H1 (cell line): ENCODE data around the gene STAT2. TPM values are rescaled to one million over a fixed set of nuclear protein-coding genes. Genes with fewer than 3 reads are reported as not detected.

ENCODE experiments used
- CTCF ChIA-PET: fragments of 300-600 bp; sonication (Branson Sonifier 250); formaldehyde crosslinking; loops from one replicate; lab custom pipeline; 2021; ENCODE audit not compliant: partially characterized antibody; lab: Charles Lee
- POLR2A ChIA-PET: fragments of 300-600 bp; sonication (Branson Sonifier 250); formaldehyde crosslinking; loops from one replicate; lab custom pipeline; 2021; ENCODE audit warnings: inconsistent platforms; ENCODE audit not compliant: partially characterized antibody; lab: Charles Lee
- DNase-seq, 2 experiments: peaks; one replicate each; pipeline versions ENCODE4 v3.0.0 to v3.0.0-alpha.2; 2010 to 2022; ENCODE audit warnings: low spot score in 2 of 2, low read depth in 1 of 2, mixed read lengths in 1 of 2
- FAIRE-seq: peaks from 2 replicates; lab custom pipeline; 2011; peaks lifted over from hg19 to GRCh38; lab: Jason Lieb, UNC
- H2AFZ ChIP-seq: 2 replicates; pipeline ENCODE4 v1.8.1; 2012; ENCODE audit warnings: low read length, inconsistent platforms
- H2AK5ac ChIP-seq: 2 replicates; pipeline ENCODE4 v1.6.1; 2013; ENCODE audit warnings: low read depth, low read length
- H2BK120ac ChIP-seq: replicated peaks from 2 replicates; pipeline ENCODE3; 2013; ENCODE audit warnings: low read depth, low read length, inconsistent platforms
- H2BK12ac ChIP-seq: 2 replicates; pipeline ENCODE4 v1.6.1; 2013; ENCODE audit warnings: low read depth, low read length
- H2BK15ac ChIP-seq: 2 replicates; pipeline ENCODE4 v1.6.1; 2013; ENCODE audit warnings: low read length
- H2BK20ac ChIP-seq: 2 replicates; pipeline ENCODE4 v1.6.1; 2013; ENCODE audit warnings: low read length
- H2BK5ac ChIP-seq: 2 replicates; pipeline ENCODE4 v1.6.1; 2013; ENCODE audit warnings: low read depth, low read length
- H3K14ac ChIP-seq: 2 replicates; pipeline ENCODE4 v1.6.1; 2013; ENCODE audit warnings: inconsistent platforms; ENCODE audit not compliant: insufficient read length
- H3K18ac ChIP-seq: 2 replicates; pipeline ENCODE4 v1.6.1; 2013; ENCODE audit warnings: low read length; ENCODE audit errors: extremely low read depth
- H3K23ac ChIP-seq: 2 replicates; pipeline ENCODE4 v1.6.1; 2013; ENCODE audit warnings: inconsistent platforms; ENCODE audit not compliant: insufficient read length
- H3K23me2 ChIP-seq: 2 replicates; pipeline ENCODE4 v1.6.1; 2013; ENCODE audit warnings: low read depth, low read length
- H3K27ac ChIP-seq: 2 replicates; pipeline ENCODE4 v1.6.1; 2011; ENCODE audit warnings: low read depth, low read length, inconsistent platforms
- H3K27me3 ChIP-seq, 4 experiments: replicated peaks in 1 of 4; 1 replicate in 1 of 4; 2 replicates in 3 of 4; pipeline versions ENCODE4 v1.6.1 to v1.8.1; 2011 to 2013; ENCODE audit warnings: low read length in 3 of 4, mild to moderate bottlenecking in 3 of 4, inconsistent platforms in 2 of 4, mixed read lengths in 2 of 4, moderate library complexity in 1 of 4; ENCODE audit not compliant: control insufficient read depth in 3 of 4, insufficient read depth in 3 of 4; ENCODE audit errors: extremely low read depth in 1 of 4
- H3K36me3 ChIP-seq, 4 experiments: 2 replicates each; pipeline versions ENCODE4 v1.6.1 to v1.8.1; 2011 to 2013; ENCODE audit warnings: mild to moderate bottlenecking in 4 of 4, low read length in 3 of 4, moderate library complexity in 2 of 4, control low read depth in 1 of 4, inconsistent platforms in 1 of 4; ENCODE audit not compliant: insufficient read depth in 4 of 4, control insufficient read depth in 2 of 4
- H3K4ac ChIP-seq: replicated peaks from 2 replicates; pipeline ENCODE3; 2013; ENCODE audit warnings: low read length, low read depth, mixed read lengths, inconsistent platforms; ENCODE audit not compliant: insufficient read length
- H3K4me1 ChIP-seq, 4 experiments: replicated peaks in 1 of 4; 1 replicate in 1 of 4; 2 replicates in 3 of 4; pipeline versions ENCODE4 v1.6.1 to v1.8.1; 2011 to 2013; ENCODE audit warnings: low read length in 3 of 4, inconsistent platforms in 2 of 4, mixed read lengths in 1 of 4; ENCODE audit not compliant: insufficient read depth in 4 of 4, control insufficient read depth in 3 of 4
- H3K4me2 ChIP-seq, 2 experiments: 2 replicates each; pipeline versions ENCODE4 v1.6.1 to v1.8.1; 2011 to 2013; ENCODE audit warnings: low read depth in 2 of 2, low read length in 2 of 2, control low read depth in 1 of 2, inconsistent platforms in 1 of 2, mild to moderate bottlenecking in 1 of 2; ENCODE audit not compliant: insufficient read depth in 1 of 2
- H3K4me3 ChIP-seq, 4 experiments: fragments of 200-600, 300-600 bp in 1 of 4; sonication (generic), shearing (Covaris generic), sonication (Bioruptor Twin) in 1 of 4; 2 replicates each; pipeline versions ENCODE4 v1.5.1 to v1.8.1; 2011 to 2016; ENCODE audit warnings: low read length in 4 of 4, low read depth in 3 of 4, control low read depth in 2 of 4, inconsistent platforms in 2 of 4, mild to moderate bottlenecking in 2 of 4, mixed read lengths in 1 of 4, moderate library complexity in 1 of 4; ENCODE audit not compliant: insufficient read depth in 2 of 4; ENCODE audit errors: extremely low read depth in 1 of 4
- H3K56ac ChIP-seq: replicated peaks from 2 replicates; pipeline ENCODE3; 2013; ENCODE audit warnings: low read depth, mild to moderate bottlenecking, mixed read lengths, low read length, inconsistent platforms; ENCODE audit not compliant: insufficient read length
- H3K79me1 ChIP-seq: 2 replicates; pipeline ENCODE4 v1.6.1; 2013; ENCODE audit warnings: low read depth, low read length, control low read depth
- H3K79me2 ChIP-seq, 2 experiments: 2 replicates each; pipeline versions ENCODE4 v1.6.1 to v1.8.1; 2012 to 2013; ENCODE audit warnings: low read length in 2 of 2, mild to moderate bottlenecking in 2 of 2, inconsistent platforms in 1 of 2; ENCODE audit not compliant: insufficient read depth in 2 of 2, control insufficient read depth in 1 of 2
- H3K9ac ChIP-seq, 4 experiments: replicated peaks in 1 of 4; 1 replicate in 1 of 4; 2 replicates in 3 of 4; pipeline versions ENCODE4 v1.6.1 to v1.8.1; 2011 to 2013; ENCODE audit warnings: low read depth in 3 of 4, low read length in 3 of 4, control low read depth in 2 of 4, mild to moderate bottlenecking in 2 of 4, moderate library complexity in 2 of 4, inconsistent platforms in 1 of 4; ENCODE audit errors: extremely low read depth in 1 of 4
- H3K9me3 ChIP-seq, 2 experiments: 2 replicates each; pipeline versions ENCODE4 v1.6.1 to v1.8.1; 2012 to 2013; ENCODE audit warnings: mild to moderate bottlenecking in 2 of 2, moderate library complexity in 2 of 2, control low read depth in 1 of 2, inconsistent platforms in 1 of 2, low read depth in 1 of 2, low read length in 1 of 2, mixed read lengths in 1 of 2; ENCODE audit not compliant: insufficient read depth in 2 of 2
- H4K20me1 ChIP-seq, 2 experiments: replicated peaks in 1 of 2; 2 replicates each; pipeline versions ENCODE3 to v1.8.1; 2011 to 2013; ENCODE audit warnings: inconsistent platforms in 2 of 2, low read length in 2 of 2, mild to moderate bottlenecking in 1 of 2; ENCODE audit not compliant: insufficient read depth in 2 of 2, control insufficient read depth in 1 of 2
- H4K5ac ChIP-seq: 2 replicates; pipeline ENCODE4 v1.6.1; 2013; ENCODE audit warnings: low read length, low read depth, mixed read lengths, inconsistent platforms; ENCODE audit not compliant: insufficient read length
- H4K8ac ChIP-seq: 2 replicates; pipeline ENCODE4 v1.8.0; 2013; ENCODE audit warnings: mild to moderate bottlenecking, moderate library complexity, low read length, inconsistent platforms; ENCODE audit not compliant: insufficient read depth; ENCODE audit errors: extremely low read depth
- H4K91ac ChIP-seq: replicated peaks from 2 replicates; pipeline ENCODE3; 2013; ENCODE audit warnings: low read length, mixed read lengths, inconsistent platforms; ENCODE audit not compliant: insufficient read length
- CBX5 ChIP-seq: fragments of 300-800, 300-1000 bp; sonication (generic); IDR thresholded peaks from 2 replicates; pipeline ENCODE4 v1.7.1; 2016; ENCODE audit warnings: antibody characterized with exemption, low read length, low read depth
- CHD2 ChIP-seq: IDR thresholded peaks from 2 replicates; pipeline ENCODE4 v1.6.1; 2012; ENCODE audit warnings: low read length, improper control_type of control experiment
- FOSL1 ChIP-seq: IDR thresholded peaks from 2 replicates; pipeline ENCODE4 v1.6.1; 2011; ENCODE audit warnings: mild to moderate bottlenecking, low read depth, low read length, moderate library complexity; ENCODE audit not compliant: insufficient read depth
- GTF2F1 ChIP-seq: IDR thresholded peaks from 2 replicates; pipeline ENCODE4 v1.6.1; 2012; ENCODE audit warnings: low read depth, low read length, improper control_type of control experiment, borderline replicate concordance
- HDAC2 ChIP-seq, 2 experiments: fragments of 300-600 bp in 1 of 2; sonication (generic) in 1 of 2; IDR thresholded peaks; 2 replicates each; pipeline ENCODE4 v1.6.1; 2011 to 2012; ENCODE audit warnings: low read depth in 2 of 2, low read length in 2 of 2, mild to moderate bottlenecking in 2 of 2, moderate library complexity in 2 of 2, borderline replicate concordance in 1 of 2, inconsistent platforms in 1 of 2
- POLR2AphosphoS5 ChIP-seq: IDR thresholded peaks from 2 replicates; pipeline ENCODE4 v1.6.1; 2011; ENCODE audit warnings: low read depth, low read length
- RAD21 ChIP-seq, 2 experiments: IDR thresholded peaks in 1 of 2; conservative IDR thresholded peaks in 1 of 2; 2 replicates each; pipeline ENCODE4 v1.6.1; 2011; ENCODE audit warnings: low read depth in 2 of 2, low read length in 2 of 2, improper control_type of control experiment in 1 of 2, inconsistent platforms in 1 of 2, mild to moderate bottlenecking in 1 of 2, moderate library complexity in 1 of 2
- TAF7 ChIP-seq: optimal IDR thresholded peaks from 2 replicates; pipeline ENCODE3; 2011; ENCODE audit warnings: low read depth, mild to moderate bottlenecking, inconsistent platforms, low read length, moderate library complexity, borderline replicate concordance
- WGBS, 2 experiments: shearing (Covaris generic) in 1 of 2; methylation state at CpG; one replicate each; pipeline versions ENCODE4 v1.1.6 to v1.1.7; 2013 to 2015; ENCODE audit warnings: low lambda C conversion rate in 2 of 2, mixed read lengths in 2 of 2, inconsistent platforms in 1 of 2, low coverage in 1 of 2, missing lambda C conversion rate in 1 of 2; ENCODE audit not compliant: insufficient replicate concordance in 2 of 2, insufficient coverage in 1 of 2, insufficient read length in 1 of 2; ENCODE audit errors: extremely low coverage in 1 of 2, missing lambda C conversion rate in 1 of 2; 5-methylcytosine and 5-hydroxymethylcytosine counted together
- polyA plus RNA-seq, 7 experiments: library from polyadenylated mRNA; depleted of rRNA in 3 of 7; stranded (reverse) in 5 of 7; unstranded in 2 of 7; fragments of >200 nt in 5 of 7; fragments of 200-250 nt in 2 of 7; gene quantifications; 1 replicate in 5 of 7; 2 replicates in 1 of 7; 4 replicates in 1 of 7; pipeline versions ENCODE4 v1.2.1 to v1.2.3, GENCODE V29; 2011 to 2013; ENCODE audit warnings: missing spikeins in 2 of 7, mixed read lengths in 2 of 7
- total RNA-seq: library from RNA; stranded (reverse); fragmentation: NEBNext Ultra II Directional; extraction: Animal tissue kit (Norgen Biotek cat#: 25700); gene quantifications from 2 replicates; pipeline ENCODE4 v1.2.1, GENCODE V29; 2021
- TF ChIP-seq, protein P1 (sequence below), 3 experiments: IDR thresholded peaks; 1 replicate in 2 of 3; 2 replicates in 1 of 3; pipeline versions ENCODE4 v1.5.1 to v1.6.1; 2011; ENCODE audit warnings: low read length in 3 of 3, mild to moderate bottlenecking in 3 of 3, inconsistent platforms in 2 of 3, low read depth in 1 of 3, moderate library complexity in 1 of 3; ENCODE audit not compliant: insufficient read depth in 1 of 3; ENCODE audit errors: control extremely low read depth in 1 of 3

The STAT2 gene
- total and polyA plus RNA-seq, 2 of the 8 experiments (the other 6 are each of a cell fraction or from before 2014, with no cell fraction given): 37.1 to 44.7 TPM

DNA sequence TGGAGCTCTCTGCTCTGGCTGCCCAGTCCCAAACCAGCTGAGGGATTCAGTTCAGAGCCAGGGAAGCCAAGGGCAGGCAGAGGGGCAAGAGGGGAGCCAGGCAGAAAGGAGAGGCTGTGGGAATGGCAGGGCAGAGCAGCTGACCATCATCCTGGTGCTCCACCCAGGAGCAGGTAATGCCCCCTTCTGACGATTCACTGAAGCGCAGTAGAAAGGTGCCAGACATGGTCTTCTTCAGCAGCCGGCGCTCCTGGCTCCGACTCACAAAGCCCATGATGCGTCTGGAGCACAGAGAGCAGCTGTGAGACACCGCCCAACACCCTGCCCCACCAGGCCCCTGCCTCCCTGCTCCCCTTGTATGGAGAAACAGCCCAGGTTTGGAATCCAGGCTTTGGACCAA lies 13.2 kb downstream of the STAT2 start:
- CTCF ChIA-PET: interaction anchor here (0.6 to 3.5 kb wide), 15 partner anchors 9 to 1168 kb away, joined by 3 to 21 read pairs (median 5); partner anchors contain the start of genes CNPY2, IL23A, PAN2 and STAT2
- Histone ChIP-seq H3K27me3 (no peaks in the 10 kb centered on the region), H4K8ac (no peak overlapping the region; the same call in 1 of the 2 replicates), H3K14ac (no peak overlapping the region), H3K36me3 (peaks cover 13 to 57% (median 41%) of the 10 kb centered on the region in 4 experiments), H3K27ac (no peak overlapping the region), H2AFZ (no peak overlapping the region), H3K4me3 (no peak overlapping the region), H3K23ac (no peak overlapping the region), H2BK120ac (no peak overlapping the region), H3K4me2 (no peak overlapping the region), H3K9ac (no peak overlapping the region), H2AK5ac (no peak overlapping the region), H2BK20ac (no peak overlapping the region), H2BK12ac (no peak overlapping the region), H4K5ac (no peak overlapping the region), H3K56ac (no peak overlapping the region), H2BK15ac (no peak overlapping the region), H3K79me2 (no peaks in the 10 kb centered on the region), H3K4me1 (no peaks in the 10 kb centered on the region), H2BK5ac (no peak overlapping the region; the same call in 1 of the 2 replicates), H3K18ac (no peak overlapping the region), H3K9me3 (no peaks in the 10 kb centered on the region; a peak in 1 of 4 replicates), H4K91ac (no peak overlapping the region), H3K4ac (no peak overlapping the region), H3K23me2 (no peaks in the 10 kb centered on the region), H3K79me1 (no peaks in the 10 kb centered on the region; the same call in 1 of the 2 replicates), H4K20me1 (no peaks in the 10 kb centered on the region)
- DNase-seq (peak in 1 of 2 experiments; percentile 63), FAIRE-seq (no peak)
- 94% methylated on average over 7 of the region's 7 CpGs; no CpG with 5 or more reads in 1 of the 2 experiments for WGBS, 2 experiments
- peak; percentile 52 to 61 for TF ChIP-seq RAD21 (IDR thresholded peaks at IDR 0.05 in 1 of 2, conservative IDR thresholded peaks at IDR 0.05 in 1 of 2; ENCODE audit: low read depth in 2 of 2, low read length in 2 of 2)
- TF ChIP-seq, protein P1, sequence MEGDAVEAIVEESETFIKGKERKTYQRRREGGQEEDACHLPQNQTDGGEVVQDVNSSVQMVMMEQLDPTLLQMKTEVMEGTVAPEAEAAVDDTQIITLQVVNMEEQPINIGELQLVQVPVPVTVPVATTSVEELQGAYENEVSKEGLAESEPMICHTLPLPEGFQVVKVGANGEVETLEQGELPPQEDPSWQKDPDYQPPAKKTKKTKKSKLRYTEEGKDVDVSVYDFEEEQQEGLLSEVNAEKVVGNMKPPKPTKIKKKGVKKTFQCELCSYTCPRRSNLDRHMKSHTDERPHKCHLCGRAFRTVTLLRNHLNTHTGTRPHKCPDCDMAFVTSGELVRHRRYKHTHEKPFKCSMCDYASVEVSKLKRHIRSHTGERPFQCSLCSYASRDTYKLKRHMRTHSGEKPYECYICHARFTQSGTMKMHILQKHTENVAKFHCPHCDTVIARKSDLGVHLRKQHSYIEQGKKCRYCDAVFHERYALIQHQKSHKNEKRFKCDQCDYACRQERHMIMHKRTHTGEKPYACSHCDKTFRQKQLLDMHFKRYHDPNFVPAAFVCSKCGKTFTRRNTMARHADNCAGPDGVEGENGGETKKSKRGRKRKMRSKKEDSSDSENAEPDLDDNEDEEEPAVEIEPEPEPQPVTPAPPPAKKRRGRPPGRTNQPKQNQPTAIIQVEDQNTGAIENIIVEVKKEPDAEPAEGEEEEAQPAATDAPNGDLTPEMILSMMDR (IDR thresholded peaks at IDR 0.05; ENCODE audit: control extremely low read depth in 1 of 3, insufficient read depth in 1 of 3, low read depth in 1 of 3, low read length in 3 of 3): peak; percentile 38 to 56 (median 46)
- TF ChIP-seq GTF2F1: no peak
- no peak for TF ChIP-seq CHD2
- TF ChIP-seq FOSL1: no peak
- no peak for TF ChIP-seq CBX5
- TF ChIP-seq TAF7: no peak
- no peak for TF ChIP-seq HDAC2 (IDR thresholded peaks at IDR 0.05; ENCODE audit: borderline replicate concordance in 1 of 2, low read depth in 2 of 2, low read length in 2 of 2)
- no peak for TF ChIP-seq POLR2AphosphoS5
- POLR2A ChIA-PET: interaction anchor here (0.7 to 5.1 kb wide), 8 partner anchors 12 to 65 kb away, joined by 3 to 26 read pairs (median 4); partner anchors contain the start of genes CNPY2, PAN2 and STAT2
